A549 (cell line): ENCODE results near the gene PHOSPHO2.

Source experiments
- BHLHE40 ChIP-seq: IDR thresholded peaks from 2 replicates; pipeline ENCODE4 v1.6.1; 2012; ENCODE audit warnings: low read depth, low read length, inconsistent platforms
- CHD2 ChIP-seq: fragments of 150-350 bp; IDR thresholded peaks from 2 replicates; pipeline ENCODE4 v1.6.1; 2014; ENCODE audit warnings: low read length; ENCODE audit not compliant: partially characterized antibody
- JUN ChIP-seq, 2 experiments: fragments of >200 bp; sonication (Bioruptor Twin); formaldehyde crosslinking; IDR thresholded peaks; 2 replicates in 1 of 2; 3 replicates in 1 of 2; pipeline ENCODE4 v1.6.1; 2016 to 2017
- RAD21 ChIP-seq, 2 experiments: fragments of >200 bp in 1 of 2; sonication (Bioruptor Twin) in 1 of 2; formaldehyde crosslinking in 1 of 2; IDR thresholded peaks in 1 of 2; conservative IDR thresholded peaks in 1 of 2; 2 replicates in 1 of 2; 3 replicates in 1 of 2; pipeline ENCODE4 v1.6.1; 2012 to 2018; ENCODE audit warnings: inconsistent platforms in 1 of 2
- TF ChIP-seq, protein P1 (sequence below): fragments of 200-600 bp; sonication (generic); IDR thresholded peaks from 2 replicates; pipeline ENCODE4 v1.6.1; 2016; ENCODE audit warnings: antibody characterized with exemption, mild to moderate bottlenecking, moderate library complexity

DNA sequence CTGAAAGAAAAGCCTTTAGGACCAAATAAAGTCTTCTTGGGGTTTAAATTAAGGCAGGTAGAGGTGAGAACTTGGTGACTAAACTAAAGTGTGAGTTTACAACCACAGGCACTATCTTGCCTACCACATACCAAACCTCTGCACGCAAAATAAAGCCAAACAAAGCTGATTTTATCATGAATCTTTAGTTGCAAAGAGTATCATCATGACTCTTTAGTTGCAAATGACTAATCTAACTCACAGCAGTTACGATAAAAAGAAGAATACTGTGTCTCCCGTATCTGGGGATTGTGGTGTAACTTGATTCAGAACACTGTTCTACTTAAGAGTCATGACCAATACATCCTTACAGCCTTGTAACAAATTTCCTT, 11.2 kb upstream of the PHOSPHO2 start:
- no peak for TF ChIP-seq RAD21 (conservative IDR thresholded peaks at IDR 0.05 in 1 of 2, IDR thresholded peaks at IDR 0.05 in 1 of 2)
- TF ChIP-seq JUN (IDR thresholded peaks at IDR 0.05) = no peak
- TF ChIP-seq, protein P1, sequence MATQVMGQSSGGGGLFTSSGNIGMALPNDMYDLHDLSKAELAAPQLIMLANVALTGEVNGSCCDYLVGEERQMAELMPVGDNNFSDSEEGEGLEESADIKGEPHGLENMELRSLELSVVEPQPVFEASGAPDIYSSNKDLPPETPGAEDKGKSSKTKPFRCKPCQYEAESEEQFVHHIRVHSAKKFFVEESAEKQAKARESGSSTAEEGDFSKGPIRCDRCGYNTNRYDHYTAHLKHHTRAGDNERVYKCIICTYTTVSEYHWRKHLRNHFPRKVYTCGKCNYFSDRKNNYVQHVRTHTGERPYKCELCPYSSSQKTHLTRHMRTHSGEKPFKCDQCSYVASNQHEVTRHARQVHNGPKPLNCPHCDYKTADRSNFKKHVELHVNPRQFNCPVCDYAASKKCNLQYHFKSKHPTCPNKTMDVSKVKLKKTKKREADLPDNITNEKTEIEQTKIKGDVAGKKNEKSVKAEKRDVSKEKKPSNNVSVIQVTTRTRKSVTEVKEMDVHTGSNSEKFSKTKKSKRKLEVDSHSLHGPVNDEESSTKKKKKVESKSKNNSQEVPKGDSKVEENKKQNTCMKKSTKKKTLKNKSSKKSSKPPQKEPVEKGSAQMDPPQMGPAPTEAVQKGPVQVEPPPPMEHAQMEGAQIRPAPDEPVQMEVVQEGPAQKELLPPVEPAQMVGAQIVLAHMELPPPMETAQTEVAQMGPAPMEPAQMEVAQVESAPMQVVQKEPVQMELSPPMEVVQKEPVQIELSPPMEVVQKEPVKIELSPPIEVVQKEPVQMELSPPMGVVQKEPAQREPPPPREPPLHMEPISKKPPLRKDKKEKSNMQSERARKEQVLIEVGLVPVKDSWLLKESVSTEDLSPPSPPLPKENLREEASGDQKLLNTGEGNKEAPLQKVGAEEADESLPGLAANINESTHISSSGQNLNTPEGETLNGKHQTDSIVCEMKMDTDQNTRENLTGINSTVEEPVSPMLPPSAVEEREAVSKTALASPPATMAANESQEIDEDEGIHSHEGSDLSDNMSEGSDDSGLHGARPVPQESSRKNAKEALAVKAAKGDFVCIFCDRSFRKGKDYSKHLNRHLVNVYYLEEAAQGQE = no peak
- TF ChIP-seq CHD2 = no peak
- TF ChIP-seq BHLHE40 = no peak
